ENCODE measurements around the gene NTM. TPM values are rescaled to one million over a fixed set of nuclear protein-coding genes. Genes with fewer than 3 reads are reported as not detected.

NTM gene
- total and polyA plus RNA-seq, 2 donors (not counting 3 experiments of a cell fraction or from before 2014, with no cell fraction given): 1.00 to 1.1 TPM

GRCh38 chr11:131428853-131429252 is 58.4 kb downstream of the NTM start:
- intact Hi-C loops (cut with micrococcal nuclease) (no loop called here), dilution Hi-C loops (cut with MboI; ENCODE audit: extremely low pct_ligation_motif_present, low sequenced_read_pairs) (no loop called here)
- H3K79me2 ChIP-seq (ENCODE audit: control insufficient read depth, insufficient read depth, low read length): no peaks in the 10 kb centered on the region
- H3K4me2 ChIP-seq (ENCODE audit: insufficient read depth, low read length): no peak overlapping the region
- H3K9ac ChIP-seq (replicated peaks; ENCODE audit: extremely low read depth, insufficient read depth, low read length): no peak overlapping the region
- H3K9me3 ChIP-seq (replicated peaks; ENCODE audit: control insufficient read depth, insufficient read depth, low read length): no peaks in the 10 kb centered on the region
- no peaks in the 10 kb centered on the region for H4K20me1 ChIP-seq (replicated peaks; ENCODE audit: control insufficient read depth, extremely low read depth, insufficient read depth, low read length)
- CTCF ChIA-PET: no interaction called here
- no peaks in the 10 kb centered on the region for H3K4me1 ChIP-seq (ENCODE audit: control insufficient read depth, extremely low read depth, insufficient read depth, low read length)
- DNase-seq (ENCODE audit: low read depth, low spot score): no peak
- TF ChIP-seq MYC (IDR thresholded peaks at IDR 0.05; ENCODE audit: low read depth, low read length) (no peak), GATA2 (IDR thresholded peaks at IDR 0.05; ENCODE audit: insufficient read depth, insufficient read length, low read depth, low read length) (no peak), CTCF (IDR thresholded peaks at IDR 0.05; ENCODE audit: extremely low read depth in 1 of 2, insufficient read depth in 1 of 2, low read depth in 1 of 2, low read length in 2 of 2) (no peak), POLR2AphosphoS5 (IDR thresholded peaks at IDR 0.05; ENCODE audit: insufficient read depth, low read depth, low read length) (no peak), MAX (IDR thresholded peaks at IDR 0.05; ENCODE audit: insufficient read depth, insufficient read length) (no peak), EZH2 (IDR thresholded peaks at IDR 0.05; ENCODE audit: borderline replicate concordance, low read depth, low read length, severe bottlenecking) (no peak), POLR2A (IDR thresholded peaks at IDR 0.05; ENCODE audit: low read depth, low read length) (no peak), JUN (IDR thresholded peaks at IDR 0.05; ENCODE audit: borderline replicate concordance, insufficient read depth, insufficient read length, low read depth) (no peak), FOS (IDR thresholded peaks at IDR 0.05; ENCODE audit: borderline replicate concordance, insufficient read depth, low read length) (no peak)
- H3K27me3 ChIP-seq (ENCODE audit: control insufficient read depth in 2 of 2, insufficient read depth in 2 of 2, low read length in 2 of 2): no peaks in the 10 kb centered on the region
- no peak for FAIRE-seq
- H3K4me3 ChIP-seq (replicated peaks in 1 of 3; ENCODE audit: insufficient read depth in 1 of 3, low read depth in 1 of 3, low read length in 3 of 3): no peak overlapping the region
- H3K9me1 ChIP-seq (replicated peaks; ENCODE audit: control insufficient read depth, extremely low read depth, insufficient read depth, low read length): no peaks in the 10 kb centered on the region
- no TSS peak for BruUV-seq (replicated peaks)
- H3K27ac ChIP-seq (ENCODE audit: insufficient read depth, low read depth, low read length): no peak overlapping the region
- H3K36me3 ChIP-seq (ENCODE audit: control insufficient read depth in 2 of 2, extremely low read depth in 1 of 2, insufficient read depth in 2 of 2, low read length in 2 of 2): no peaks in the 10 kb centered on the region
- POLR2A ChIA-PET: no interaction called here
- H2AFZ ChIP-seq (ENCODE audit: low read depth, low read length): no peak overlapping the region

Data from endothelial cell of umbilical vein (primary cell).